Heart left ventricle (tissue), 16 donors: Measurements from ENCODE around the gene CHD2. TPM values are rescaled to one million over a fixed set of nuclear protein-coding genes. Genes with fewer than 3 reads are reported as not detected.

ENCODE experiments used
- ATAC-seq, 4 donors: fragments of 200-7000 bp; cut with Tn5 transposase; one replicate each; pipeline ENCODE4 v1.9.1; 2020 to 2022; ENCODE audit warnings: moderate library complexity in 4 of 4, mild to moderate bottlenecking in 3 of 4, moderate number of reproducible peaks in 1 of 4
- DNase-seq, 5 donors: peaks; one replicate each; pipeline ENCODE4 v3.0.0-alpha.2; 2020
- H3K27ac ChIP-seq, 12 donors: fragments of 200-600 bp; sonication (generic) in 4 of 12; one replicate each; pipeline versions ENCODE4 v1.5.0 to v1.8.0; 2016 to 2022; ENCODE audit warnings: mild to moderate bottlenecking in 2 of 12
- H3K27me3 ChIP-seq, 9 donors: fragments of 200-600 bp; sonication (generic) in 2 of 9; one replicate each; pipeline versions ENCODE4 v1.5.1 to v1.8.0; 2016 to 2022; ENCODE audit warnings: mild to moderate bottlenecking in 3 of 9
- H3K36me3 ChIP-seq, 9 donors: fragments of 200-600 bp; sonication (generic) in 2 of 9; one replicate each; pipeline versions ENCODE4 v1.5.0 to v1.8.0; 2018 to 2022; ENCODE audit warnings: mild to moderate bottlenecking in 2 of 9
- H3K4me1 ChIP-seq, 12 donors: fragments of 200-600 bp; sonication (generic) in 4 of 12; one replicate each; pipeline versions ENCODE4 v1.5.0 to v1.8.0; 2016 to 2022; ENCODE audit warnings: mild to moderate bottlenecking in 3 of 12
- H3K4me3 ChIP-seq, 12 donors: fragments of 200-600 bp; sonication (generic) in 4 of 12; one replicate each; pipeline versions ENCODE4 v1.5.0 to v1.8.0; 2017 to 2022; ENCODE audit warnings: mild to moderate bottlenecking in 9 of 12, moderate library complexity in 4 of 12
- H3K9me3 ChIP-seq, 12 donors: fragments of 200-600 bp; sonication (generic) in 4 of 12; one replicate each; pipeline versions ENCODE4 v1.5.0 to v1.8.0; 2016 to 2022; ENCODE audit warnings: mild to moderate bottlenecking in 1 of 12
- POLR2A ChIP-seq, 2 donors: fragments of 450-650 bp; IDR thresholded peaks; one replicate each; pipeline ENCODE4 v1.6.1; 2017; ENCODE audit warnings: antibody characterized with exemption in 2 of 2, mild to moderate bottlenecking in 2 of 2, moderate library complexity in 2 of 2
- WGBS, 4 donors: extraction: QIAGEN DNeasy Blood & Tissue Kit in 2 of 4; methylation state at CpG; one replicate each; pipeline versions ENCODE4 v1.1.5 to v1.1.7; 2013 to 2018; 5-methylcytosine and 5-hydroxymethylcytosine counted together
- intact Hi-C, 10 donors: fragments of 100-400 bp; cut with DNase I; formaldehyde crosslinking; loops; one replicate each; pipeline versions ENCODE4 v1.11.1 to v1.14.2; 2022
- polyA plus RNA-seq, 2 donors: library from polyadenylated mRNA; stranded (reverse); fragments of 200-250 nt; gene quantifications; one replicate each; pipeline ENCODE4 v1.2.3, GENCODE V29; 2013
- total RNA-seq, 9 donors: library from RNA; depleted of rRNA in 2 of 9; stranded (reverse); fragments of >200 nt in 2 of 9; fragmentation: NEBNext Ultra II Directional in 3 of 9; extraction: Animal tissue kit (Norgen Biotek cat#: 25700) in 3 of 9; gene quantifications; one replicate each; pipeline versions ENCODE4 v1.1.0 to v1.2.4, GENCODE V29; 2016 to 2023
- TF ChIP-seq, protein P1 (sequence below), 12 donors: fragments of 200-600 bp; sonication (generic) in 4 of 12; IDR thresholded peaks; one replicate each; pipeline versions ENCODE4 v1.5.0 to v1.8.0; 2018 to 2022; ENCODE audit warnings: antibody characterized with exemption in 12 of 12, mild to moderate bottlenecking in 5 of 12
- donor health status: ischemic (EF 13 %, LVEDD 7.1; RV severe dilation, severe dysfunction).
- donor health status: healthy with polysubstance abuse.
- donor health status: DM: no; HTN: yes; CAD: no.
- donor health status: DM: no; HTN: no; CAD: no.
- donor health status: ischemic (EF 25% LVEDD 6.9; RV normal size, moderate dysfunction).
- donor health status: ischemic (EF 25% LVEDD 5.7; RV mildly dilated, moderate dysfunction).
- donor health status: healthy.
- donor health status: DM: yes; HTN: yes; CAD: no.
- donor health status: ischemic (EF 35%, LVEDD 5.7; RV mildly dilated, moderate dysfunction).
- donor health status: nonischemic (EF 11% LVEDD 7.7; RV severe dilation, severe dysfunction).
- donor health status: DM: yes; HTN: yes; CAD: no.
- donor health status: PGD.
- donor health status: ischemic (EF 29% LVEDD 5.4; RV normal size, mild dysfunction).
- donor health status: nonischemic (EF 23%, LVEDD 6.1; RV moderate dilation, normal function).

CHD2 gene
- total and polyA plus RNA-seq, 11 donors = 23.1 to 76.8 (median 41.6) TPM

DNA sequence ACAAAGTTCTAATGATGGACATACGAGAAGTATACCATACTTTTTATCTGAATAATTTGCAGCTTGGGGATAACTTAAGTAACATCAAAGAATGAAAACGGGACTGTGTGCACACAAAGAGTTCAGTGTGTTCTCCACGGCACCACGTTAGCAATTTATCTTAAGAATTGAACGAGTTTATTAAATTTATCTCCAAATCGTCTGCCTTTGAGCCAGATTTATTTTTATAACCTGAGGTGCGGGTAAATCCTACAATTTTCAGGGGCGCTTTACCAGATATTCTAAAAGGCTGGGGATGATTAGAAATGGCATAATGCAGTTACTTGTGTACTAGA, 3.5 kb downstream of the CHD2 start:
- Histone ChIP-seq H3K4me1 (peaks cover 17 to 77% (median 57%) of the 10 kb centered on the region in 12 donors), H3K4me3 (peak overlapping the region; percentile 18 to 75 (median 63))

DNA sequence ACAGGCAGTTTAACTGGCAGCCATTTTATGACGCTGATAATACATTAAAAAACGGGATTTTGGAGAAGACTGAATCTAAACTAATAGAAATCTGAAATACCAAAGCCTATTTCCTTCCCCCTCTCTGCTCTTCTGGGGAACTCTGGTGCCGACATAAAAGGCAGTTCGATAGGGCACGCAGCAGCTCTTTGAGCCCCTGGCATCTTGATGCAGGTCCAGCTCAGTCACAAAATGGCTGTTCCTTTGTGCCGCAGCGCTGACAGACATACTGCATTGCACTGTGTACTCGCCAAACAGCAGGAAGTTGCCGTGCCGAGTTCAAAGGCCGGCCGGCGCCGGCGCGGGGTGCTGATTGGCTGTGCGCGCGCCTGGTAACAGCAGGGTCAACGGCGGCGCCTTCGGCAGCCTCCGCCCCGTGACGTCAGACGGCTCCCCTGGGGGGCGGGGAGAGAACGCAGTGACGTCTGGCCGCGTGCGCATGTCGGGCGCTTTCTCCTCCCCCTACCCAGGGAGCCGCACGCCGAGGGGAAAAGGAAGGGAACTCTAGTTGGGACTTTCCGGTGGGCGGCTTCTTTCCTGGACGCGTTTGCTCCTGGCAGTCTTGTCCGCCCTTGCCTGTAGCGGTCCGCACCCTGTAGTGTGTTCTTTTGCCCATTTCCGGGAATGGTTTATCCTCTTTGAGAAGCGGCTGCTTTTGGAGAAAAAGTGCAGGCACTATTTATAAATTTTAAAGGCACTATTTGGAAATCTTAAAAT, 4.0 kb downstream of the CHD2 start:
- H3K4me1 ChIP-seq = peaks cover 19 to 77% (median 57%) of the 10 kb centered on the region in 12 donors

More for the DNA sequence above, 3.5 kb downstream of the CHD2 start:
- Histone ChIP-seq H3K36me3 (peaks cover 0 to 32% (median 5%) of the 10 kb centered on the region in 9 donors), H3K9me3 (no peaks in the 10 kb centered on the region), H3K27ac (peak overlapping the region; percentile 92 to 99 (median 94)), H3K27me3 (no peaks in the 10 kb centered on the region)
- intact Hi-C loops = loop anchor here in 4 of 10 donors (5.0 kb wide), 3 partner anchors 71 to 96 kb away; no protein-coding TSS in a partner anchor
- 2 to 3% (median 2%) methylated on average over 8 of the region's 8 CpGs for WGBS, 4 donors
- ATAC-seq (no peak), DNase-seq (no peak)
- TF ChIP-seq POLR2A (IDR thresholded peaks at IDR 0.05) = no peak
- TF ChIP-seq, protein P1, sequence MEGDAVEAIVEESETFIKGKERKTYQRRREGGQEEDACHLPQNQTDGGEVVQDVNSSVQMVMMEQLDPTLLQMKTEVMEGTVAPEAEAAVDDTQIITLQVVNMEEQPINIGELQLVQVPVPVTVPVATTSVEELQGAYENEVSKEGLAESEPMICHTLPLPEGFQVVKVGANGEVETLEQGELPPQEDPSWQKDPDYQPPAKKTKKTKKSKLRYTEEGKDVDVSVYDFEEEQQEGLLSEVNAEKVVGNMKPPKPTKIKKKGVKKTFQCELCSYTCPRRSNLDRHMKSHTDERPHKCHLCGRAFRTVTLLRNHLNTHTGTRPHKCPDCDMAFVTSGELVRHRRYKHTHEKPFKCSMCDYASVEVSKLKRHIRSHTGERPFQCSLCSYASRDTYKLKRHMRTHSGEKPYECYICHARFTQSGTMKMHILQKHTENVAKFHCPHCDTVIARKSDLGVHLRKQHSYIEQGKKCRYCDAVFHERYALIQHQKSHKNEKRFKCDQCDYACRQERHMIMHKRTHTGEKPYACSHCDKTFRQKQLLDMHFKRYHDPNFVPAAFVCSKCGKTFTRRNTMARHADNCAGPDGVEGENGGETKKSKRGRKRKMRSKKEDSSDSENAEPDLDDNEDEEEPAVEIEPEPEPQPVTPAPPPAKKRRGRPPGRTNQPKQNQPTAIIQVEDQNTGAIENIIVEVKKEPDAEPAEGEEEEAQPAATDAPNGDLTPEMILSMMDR (IDR thresholded peaks at IDR 0.05) = no peak

DNA sequence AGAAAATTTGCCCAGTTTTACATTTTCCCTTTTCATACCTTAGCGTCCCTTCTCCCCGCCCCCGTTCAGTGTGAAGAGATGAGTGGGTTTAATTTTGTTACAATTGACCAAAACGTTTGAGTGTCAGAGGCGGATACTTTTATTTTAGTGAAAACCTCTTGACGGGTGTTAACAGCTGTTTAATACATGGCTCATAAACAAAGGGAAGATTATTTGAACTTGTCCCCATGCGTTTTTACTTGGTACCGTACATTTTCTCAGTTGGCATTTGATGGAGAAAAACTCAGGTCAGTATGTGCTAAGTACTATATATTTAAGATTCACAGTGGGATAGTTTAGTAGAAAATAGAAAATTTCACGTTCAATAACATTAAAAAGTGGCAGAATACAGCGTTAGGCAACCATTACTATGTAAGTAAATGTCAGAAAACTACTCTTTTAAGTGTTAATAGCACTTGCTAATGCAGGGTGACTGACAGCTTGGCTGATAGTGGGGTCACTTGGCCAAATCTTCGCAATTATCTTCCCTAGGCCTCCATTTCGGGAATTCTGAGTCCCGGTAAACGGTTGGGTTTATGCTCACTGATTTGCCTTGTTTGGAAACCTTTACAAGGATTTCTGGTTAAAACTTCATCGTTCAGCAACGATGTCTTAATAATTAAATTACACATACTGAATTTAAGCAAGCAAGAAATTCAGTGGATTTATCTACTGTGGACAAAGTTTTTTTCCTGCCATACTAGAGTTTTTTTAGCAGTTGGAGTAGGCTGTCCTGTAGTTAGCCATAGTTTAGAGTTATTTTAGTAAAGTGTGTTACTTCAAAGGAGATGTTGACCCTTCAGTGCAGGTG, 4.8 kb downstream of the CHD2 start:
- TF ChIP-seq, protein P1 (IDR thresholded peaks at IDR 0.05) = no peak
- no peak for TF ChIP-seq POLR2A (IDR thresholded peaks at IDR 0.05)
- ATAC-seq = no peak

More for the DNA sequence above, 4.0 kb downstream of the CHD2 start:
- Histone ChIP-seq H3K27ac (peak overlapping the region; percentile 92 to 99 (median 94)), H3K27me3 (no peaks in the 10 kb centered on the region), H3K4me3 (peak overlapping the region; percentile 32 to 75 (median 63)), H3K36me3 (peaks cover 0 to 30% (median 0%) of the 10 kb centered on the region in 9 donors), H3K9me3 (no peaks in the 10 kb centered on the region)
- TF ChIP-seq POLR2A (IDR thresholded peaks at IDR 0.05) = peak in 1 of 2 donors; percentile 92
- TF ChIP-seq, protein P1 (IDR thresholded peaks at IDR 0.05) = no peak
- ATAC-seq (peak; percentile 92 to 96 (median 94)), DNase-seq (peak; percentile 99 to 100 (median 99))
- 0 to 1% (median 0%) methylated on average over 21 to 47 of the region's 47 CpGs for WGBS, 4 donors
- intact Hi-C loops = loop anchor here in 8 of 10 donors (1.0 to 5.0 kb wide), 8 partner anchors 10 to 97 kb away; no protein-coding TSS in a partner anchor

More for the DNA sequence above, 4.8 kb downstream of the CHD2 start:
- H3K4me3 ChIP-seq = peak overlapping the region; percentile 32 to 75 (median 62)
- intact Hi-C loops = loop anchor here in 8 of 10 donors (1.0 to 5.0 kb wide), 8 partner anchors 9 to 98 kb away; no protein-coding TSS in a partner anchor
- no peak for DNase-seq
- peaks cover 26 to 77% (median 61%) of the 10 kb centered on the region in 12 donors for H3K4me1 ChIP-seq
- H3K9me3 ChIP-seq = no peaks in the 10 kb centered on the region
- peak overlapping the region; percentile 86 to 99 (median 94) for H3K27ac ChIP-seq
- peaks cover 0 to 35% (median 0%) of the 10 kb centered on the region in 9 donors for H3K36me3 ChIP-seq
- no peaks in the 10 kb centered on the region for H3K27me3 ChIP-seq
- 1 to 6% (median 4%) methylated on average over 16 of the region's 16 CpGs for WGBS, 4 donors
